Small intestine (tissue), 7 donors: ENCODE measurements around the gene PLPP4. TPM values are rescaled to one million over a fixed set of nuclear protein-coding genes. Genes with fewer than 3 reads are reported as not detected.

Experiments
- DNase-seq, 2 donors: peaks; one replicate each; pipeline versions ENCODE4 v3.0.0 to v3.0.0-alpha.2; 2013
- FAIRE-seq: peaks from 2 replicates; lab custom pipeline; 2012; peaks lifted over from hg19 to GRCh38; lab: Jason Lieb, UNC
- H3K27ac ChIP-seq, 3 donors: one replicate each; pipeline ENCODE4 v1.5.1; 2013; ENCODE audit warnings: low read length in 2 of 3, mild to moderate bottlenecking in 2 of 3, control low read depth in 1 of 3, inconsistent platforms in 1 of 3, low read depth in 1 of 3, moderate library complexity in 1 of 3
- H3K27me3 ChIP-seq, 3 donors: one replicate each; pipeline ENCODE4 v1.6.1; 2013; ENCODE audit warnings: low read length in 3 of 3, inconsistent platforms in 1 of 3; ENCODE audit not compliant: control insufficient read depth in 3 of 3, insufficient read depth in 3 of 3
- H3K36me3 ChIP-seq, 3 donors: one replicate each; pipeline ENCODE4 v1.6.1; 2013; ENCODE audit warnings: low read length in 3 of 3, inconsistent platforms in 1 of 3, low read depth in 1 of 3, mild to moderate bottlenecking in 1 of 3, moderate library complexity in 1 of 3; ENCODE audit not compliant: control insufficient read depth in 3 of 3, insufficient read depth in 2 of 3
- H3K4me1 ChIP-seq, 3 donors: one replicate each; pipeline ENCODE4 v1.6.1; 2013; ENCODE audit warnings: low read length in 2 of 3, inconsistent platforms in 1 of 3, low read depth in 1 of 3, mild to moderate bottlenecking in 1 of 3, moderate library complexity in 1 of 3; ENCODE audit not compliant: control insufficient read depth in 3 of 3, insufficient read depth in 2 of 3
- H3K4me3 ChIP-seq, 3 donors: one replicate each; pipeline ENCODE4 v1.5.1; 2013; ENCODE audit warnings: low read length in 3 of 3, control low read depth in 1 of 3, inconsistent platforms in 1 of 3, low read depth in 1 of 3, mild to moderate bottlenecking in 1 of 3, moderate library complexity in 1 of 3
- H3K9me3 ChIP-seq, 2 donors: one replicate each; pipeline ENCODE4 v1.6.1; 2013; ENCODE audit warnings: low read depth in 1 of 2, low read length in 1 of 2; ENCODE audit not compliant: control insufficient read depth in 2 of 2, insufficient read depth in 1 of 2
- WGBS, 3 donors: extraction: QIAGEN DNeasy Blood & Tissue Kit; methylation state at CpG; one replicate each; pipeline ENCODE4 v1.1.7; 2013; 5-methylcytosine and 5-hydroxymethylcytosine counted together
- polyA plus RNA-seq, 4 donors: library from polyadenylated mRNA; stranded (reverse) in 3 of 4; unstranded in 1 of 4; fragments of 200-250 nt in 3 of 4; fragments of 120-200 nt in 1 of 4; gene quantifications; one replicate each; pipeline versions ENCODE4 v1.2.1 to v1.2.3, GENCODE V29; 2013
- donor health status: healthy with polysubstance abuse.
- donor health status: control.
- donor health status: control.
- donor health status: Bipolar disorder and iron deficiency.
- donor health status: healthy.

PLPP4 gene
- polyA plus RNA-seq, 4 donors: 0.60 TPM; not detected in 3

DNA sequence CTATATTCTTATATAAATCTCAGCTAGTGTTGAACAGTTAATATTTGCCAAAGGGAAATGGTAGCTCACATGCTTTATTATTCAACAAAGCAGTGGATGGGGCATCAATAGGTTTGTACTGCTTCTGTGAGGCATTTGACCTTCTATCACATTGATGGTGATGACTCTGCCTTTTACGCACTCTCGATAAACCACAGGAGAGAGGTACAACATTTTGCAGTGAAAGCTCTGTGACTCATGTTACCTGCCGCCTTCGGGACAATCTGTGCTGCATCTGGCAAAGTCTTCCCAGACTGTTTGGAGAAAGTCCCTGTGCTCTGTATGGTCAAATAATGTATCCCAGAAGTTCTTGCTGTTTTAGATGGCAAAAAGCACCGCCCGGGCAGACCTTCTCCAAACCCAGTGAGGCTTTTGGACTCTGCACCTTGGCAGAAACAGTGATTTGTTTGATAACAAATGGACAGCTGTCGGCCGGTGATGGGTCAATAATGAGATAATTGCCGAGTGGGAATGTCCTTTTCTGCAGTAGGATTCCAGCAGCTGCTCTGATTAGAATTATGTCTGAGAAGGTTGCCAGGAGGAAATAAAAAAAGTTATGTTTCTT is 61.0 kb downstream of the PLPP4 start:
- Histone ChIP-seq H3K36me3 (no peaks in the 10 kb centered on the region), H3K27me3 (no peaks in the 10 kb centered on the region), H3K4me3 (no peak overlapping the region), H3K27ac (no peak overlapping the region), H3K9me3 (no peaks in the 10 kb centered on the region), H3K4me1 (no peaks in the 10 kb centered on the region)
- 54 to 77% (median 61%) methylated on average over 9 of the region's 9 CpGs for WGBS, 3 donors
- no peak for DNase-seq
- no peak for FAIRE-seq

DNA sequence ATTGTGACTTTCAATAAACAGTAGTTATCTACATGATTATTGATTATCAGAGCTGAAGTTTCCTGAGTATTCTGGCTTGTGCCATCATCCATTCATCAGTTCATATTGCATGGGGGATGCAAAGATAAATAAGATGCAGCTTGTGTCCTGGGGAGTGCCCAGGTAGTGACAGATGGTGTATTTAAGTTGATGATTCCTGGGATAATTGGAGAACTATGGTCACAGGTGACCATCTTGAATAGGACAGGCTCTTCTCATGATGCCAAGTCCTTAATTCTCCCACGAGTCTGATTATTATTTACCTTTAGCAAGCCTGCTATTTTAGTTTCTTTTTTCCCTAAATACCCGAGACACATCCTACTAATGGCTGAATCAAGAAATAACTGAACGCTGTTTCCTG is 64.9 kb downstream of the PLPP4 start:
- Histone ChIP-seq H3K27me3 (no peaks in the 10 kb centered on the region), H3K27ac (no peak overlapping the region), H3K36me3 (no peaks in the 10 kb centered on the region), H3K4me1 (no peaks in the 10 kb centered on the region), H3K4me3 (no peak overlapping the region), H3K9me3 (no peaks in the 10 kb centered on the region)
- 46 to 63% (median 57%) methylated on average over 3 of the region's 3 CpGs for WGBS, 3 donors
- DNase-seq (no peak), FAIRE-seq (no peak)

DNA sequence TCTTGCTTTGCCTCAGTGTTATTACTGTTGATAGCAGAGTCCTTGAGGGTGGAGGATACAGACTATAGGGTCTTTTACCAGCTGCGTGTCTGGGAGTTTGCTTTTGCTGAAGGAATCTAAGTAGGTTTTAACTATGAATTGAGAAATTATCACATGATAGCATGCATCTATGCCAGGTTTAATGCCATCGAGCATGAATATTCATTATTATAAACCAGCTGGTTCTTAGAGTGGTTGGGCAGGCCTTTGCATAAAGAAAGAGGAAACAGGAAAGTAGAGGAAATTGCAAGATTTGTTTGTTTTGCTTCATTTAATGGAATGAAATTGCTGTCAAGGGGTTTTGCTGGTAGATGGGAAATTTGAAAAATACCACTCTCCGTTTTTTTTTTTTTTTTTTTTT is 70.7 kb downstream of the PLPP4 start:
- no peaks in the 10 kb centered on the region for H3K27me3 ChIP-seq
- no peaks in the 10 kb centered on the region for H3K36me3 ChIP-seq
- DNase-seq (no peak), FAIRE-seq (no peak)
- H3K4me3 ChIP-seq: no peak overlapping the region
- H3K9me3 ChIP-seq: no peaks in the 10 kb centered on the region
- H3K4me1 ChIP-seq: no peaks in the 10 kb centered on the region
- 82 to 92% (median 89%) methylated on average over 3 of the region's 3 CpGs for WGBS, 3 donors
- no peak overlapping the region for H3K27ac ChIP-seq

DNA sequence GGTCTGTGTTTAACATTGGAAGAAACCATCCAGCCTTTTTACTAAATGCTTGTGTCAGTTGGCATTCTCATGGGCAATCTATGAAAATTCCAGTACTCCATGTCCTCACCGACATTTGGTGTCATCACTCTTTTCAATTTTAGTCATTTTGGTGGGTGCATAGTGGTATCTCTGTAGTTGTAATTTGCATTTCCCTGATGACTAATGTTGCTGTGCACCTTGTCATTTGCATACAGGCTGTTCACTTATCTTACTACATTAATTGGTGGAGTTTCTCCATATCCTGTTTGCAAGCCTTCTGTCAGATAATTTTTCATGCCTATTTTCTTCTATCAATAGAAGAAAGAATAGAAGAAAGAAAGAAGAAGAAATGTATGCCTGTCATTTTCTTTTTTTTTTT is 73.7 kb downstream of the PLPP4 start:
- Histone ChIP-seq H3K27me3 (no peaks in the 10 kb centered on the region), H3K4me3 (no peak overlapping the region), H3K36me3 (no peaks in the 10 kb centered on the region), H3K4me1 (no peaks in the 10 kb centered on the region), H3K27ac (no peak overlapping the region), H3K9me3 (no peaks in the 10 kb centered on the region)
- FAIRE-seq (no peak), DNase-seq (no peak)
- 67 to 77% (median 75%) methylated on average over 1 of the region's 1 CpG for WGBS, 3 donors

DNA sequence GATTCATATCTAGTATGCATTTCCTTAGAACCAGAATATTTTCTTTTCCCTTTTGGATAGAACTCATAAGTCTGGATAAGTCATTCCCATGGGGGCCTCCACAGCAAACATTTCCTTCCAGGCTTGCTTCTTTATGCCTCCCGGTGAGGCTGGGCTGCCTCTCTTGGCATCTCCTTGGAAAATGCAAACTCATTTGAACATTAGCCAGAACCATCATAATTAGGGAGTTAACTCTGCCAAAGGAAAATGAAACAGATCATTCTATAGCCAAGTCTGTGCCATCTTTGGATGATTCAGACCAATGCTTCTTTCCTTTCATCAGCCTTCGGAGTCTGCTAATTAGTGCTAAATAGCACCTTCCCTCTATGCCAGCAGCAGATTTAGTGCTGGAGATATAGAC is 81.1 kb downstream of the PLPP4 start:
- WGBS, 3 donors: 58 to 79% (median 63%) methylated on average over 2 of the region's 2 CpGs
- FAIRE-seq: no peak
- no peaks in the 10 kb centered on the region for H3K27me3 ChIP-seq

DNA sequence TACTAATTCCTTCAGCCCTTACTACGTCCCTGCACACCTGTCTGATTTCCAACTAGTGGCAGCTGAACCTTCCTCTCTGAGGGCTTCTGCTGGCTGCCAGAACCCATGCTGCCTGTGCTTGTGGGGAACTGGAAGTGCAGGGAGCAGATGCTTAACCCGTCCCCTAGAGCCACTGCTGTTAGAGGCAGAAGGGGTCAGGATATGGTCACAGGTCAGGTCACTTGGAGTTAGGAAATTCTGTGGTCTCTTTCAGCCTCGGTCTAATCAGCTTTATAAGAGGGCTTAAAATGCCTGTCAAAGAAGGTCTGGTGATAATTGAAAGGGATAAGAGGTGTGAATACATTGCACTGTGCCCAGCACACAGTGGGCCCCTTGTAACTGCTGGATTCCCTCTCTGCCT is 82.0 kb downstream of the PLPP4 start:
- Histone ChIP-seq H3K27me3 (no peaks in the 10 kb centered on the region), H3K36me3 (no peaks in the 10 kb centered on the region), H3K4me3 (no peak overlapping the region), H3K27ac (no peak overlapping the region), H3K4me1 (no peaks in the 10 kb centered on the region), H3K9me3 (no peaks in the 10 kb centered on the region)
- FAIRE-seq (no peak), DNase-seq (no peak)
- WGBS, 3 donors: 41 to 51% (median 44%) methylated on average over 3 of the region's 3 CpGs

More for the DNA sequence above, 81.1 kb downstream of the PLPP4 start:
- Histone ChIP-seq H3K27ac (no peak overlapping the region), H3K4me3 (no peak overlapping the region), H3K9me3 (no peaks in the 10 kb centered on the region), H3K36me3 (no peaks in the 10 kb centered on the region), H3K4me1 (no peaks in the 10 kb centered on the region)
- DNase-seq: no peak

DNA sequence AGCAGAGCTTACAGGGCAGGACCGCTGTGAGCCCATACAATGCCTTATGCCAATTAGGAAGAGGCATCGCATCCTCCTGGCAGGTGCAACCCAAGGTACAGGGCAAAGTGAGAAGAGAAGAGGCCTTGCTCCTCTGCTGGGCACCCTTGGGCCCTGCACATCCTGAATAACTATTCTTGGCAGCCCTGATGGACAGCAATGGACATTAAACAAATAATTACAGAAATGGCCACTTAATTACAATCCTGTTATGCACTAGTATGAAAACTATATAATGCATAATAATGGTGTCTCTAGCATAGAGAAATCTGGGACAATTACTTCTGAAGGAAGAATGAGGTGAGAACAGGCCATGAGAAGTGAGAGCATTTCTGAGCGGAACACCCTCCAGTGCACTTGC is 83.5 kb downstream of the PLPP4 start:
- whole genome bisulfite sequencing, 3 donors: 86 to 93% (median 93%) methylated on average over 3 of the region's 3 CpGs
- Histone ChIP-seq H3K36me3 (no peaks in the 10 kb centered on the region), H3K27ac (no peak overlapping the region), H3K4me1 (no peaks in the 10 kb centered on the region), H3K9me3 (no peaks in the 10 kb centered on the region), H3K4me3 (no peak overlapping the region), H3K27me3 (no peaks in the 10 kb centered on the region)
- no peak for DNase-seq
- no peak for FAIRE-seq

DNA sequence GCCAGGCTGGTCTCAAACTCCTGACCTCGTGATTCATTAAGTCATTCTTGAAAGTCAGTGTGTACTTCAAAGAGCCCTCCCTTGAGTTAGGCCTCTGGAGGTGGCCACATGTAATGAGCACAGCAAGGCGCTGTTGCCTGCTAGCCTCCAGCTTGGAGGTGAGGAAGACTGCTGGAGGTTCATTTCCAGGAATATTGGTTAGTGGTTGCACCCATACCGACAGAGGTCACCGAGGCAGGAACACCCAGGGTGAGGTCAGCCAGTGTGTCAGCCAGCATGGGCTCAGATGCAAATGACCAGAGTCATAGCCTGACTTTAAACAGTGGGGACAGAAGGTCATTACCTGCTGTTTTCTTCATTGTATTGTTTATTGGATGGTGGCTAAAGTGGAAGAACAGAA is 85.0 kb downstream of the PLPP4 start:
- Histone ChIP-seq H3K27ac (no peak overlapping the region), H3K36me3 (no peaks in the 10 kb centered on the region), H3K9me3 (no peaks in the 10 kb centered on the region), H3K4me3 (no peak overlapping the region), H3K4me1 (no peaks in the 10 kb centered on the region), H3K27me3 (peaks cover 0 to 2% (median 0%) of the 10 kb centered on the region in 3 donors)
- no peak for DNase-seq
- WGBS, 3 donors: 76 to 78% (median 77%) methylated on average over 4 of the region's 4 CpGs
- no peak for FAIRE-seq

DNA sequence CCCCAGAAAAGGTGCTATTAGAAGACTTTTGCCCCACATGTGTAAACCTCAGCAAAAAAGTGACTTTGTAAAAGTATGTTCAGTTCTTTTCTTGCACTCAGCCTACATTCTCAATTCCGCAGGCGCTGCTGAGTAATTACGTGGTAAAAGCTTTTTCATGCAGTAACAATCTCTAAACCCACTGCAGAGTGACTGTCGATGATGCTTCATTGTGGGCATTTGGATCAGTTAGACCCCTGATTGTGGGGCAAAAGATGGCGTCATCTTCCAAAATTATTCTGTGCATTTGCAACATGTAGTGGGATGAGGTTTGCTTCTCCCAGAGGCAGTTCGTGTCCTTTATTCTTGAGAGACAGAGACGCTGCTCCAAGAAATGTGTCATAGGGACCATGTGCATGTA is 85.6 kb downstream of the PLPP4 start:
- H3K4me3 ChIP-seq: no peak overlapping the region
- peaks cover 0 to 2% (median 0%) of the 10 kb centered on the region in 3 donors for H3K27me3 ChIP-seq
- no peak for FAIRE-seq
- H3K27ac ChIP-seq: no peak overlapping the region
- H3K9me3 ChIP-seq: no peaks in the 10 kb centered on the region
- no peaks in the 10 kb centered on the region for H3K36me3 ChIP-seq
- DNase-seq: no peak
- H3K4me1 ChIP-seq: no peaks in the 10 kb centered on the region
- WGBS, 3 donors: 79 to 87% (median 80%) methylated on average over 7 of the region's 7 CpGs
